Endodermal cell (in vitro differentiated cells): ENCODE measurements around the gene DMRTC2. TPM values are rescaled to one million over a fixed set of nuclear protein-coding genes. Genes with fewer than 3 reads are reported as not detected.

ENCODE experiments used
- DNase-seq: peaks from one replicate; pipeline ENCODE4 v3.0.0-alpha.2; 2017
- H3K27ac ChIP-seq: 2 replicates; pipeline ENCODE4 v1.5.1; 2013; ENCODE audit warnings: mild to moderate bottlenecking, low read depth, low read length, moderate library complexity
- H3K27me3 ChIP-seq: 2 replicates; pipeline ENCODE4 v1.6.1; 2013; ENCODE audit warnings: mild to moderate bottlenecking, low read length, moderate library complexity; ENCODE audit not compliant: insufficient read depth, control insufficient read depth, poor library complexity, severe bottlenecking
- H3K36me3 ChIP-seq: 2 replicates; pipeline ENCODE4 v1.7.0; 2013; ENCODE audit warnings: mild to moderate bottlenecking, low read length, moderate library complexity; ENCODE audit not compliant: control insufficient read depth, insufficient read depth
- H3K4me1 ChIP-seq: one replicate; pipeline ENCODE4 v1.7.0; 2013; ENCODE audit warnings: low read length; ENCODE audit not compliant: control insufficient read depth, insufficient read depth
- H3K4me3 ChIP-seq: 2 replicates; pipeline ENCODE4 v1.5.1; 2013; ENCODE audit warnings: mild to moderate bottlenecking, low read length, moderate library complexity
- H3K9ac ChIP-seq: 2 replicates; pipeline ENCODE4 v1.6.1; 2013; ENCODE audit warnings: mild to moderate bottlenecking, low read length, moderate library complexity; ENCODE audit not compliant: poor library complexity, severe bottlenecking; ENCODE audit errors: extremely low read depth
- H3K9me3 ChIP-seq: 2 replicates; pipeline ENCODE4 v1.6.1; 2013; ENCODE audit warnings: mild to moderate bottlenecking, low read length, moderate library complexity; ENCODE audit not compliant: control insufficient read depth
- H3K27ac Mint-ChIP-seq: 2 replicates; pipeline ENCODE4 v1.8.0; 2020; ENCODE audit warnings: mixed read lengths
- H3K27me3 Mint-ChIP-seq: 2 replicates; pipeline ENCODE4 v1.8.0; 2021; ENCODE audit warnings: mild to moderate bottlenecking, mixed read lengths; ENCODE audit not compliant: insufficient read depth
- H3K36me3 Mint-ChIP-seq: 2 replicates; pipeline ENCODE4 v1.8.0; 2020; ENCODE audit warnings: low read depth, mixed read lengths
- H3K4me1 Mint-ChIP-seq: 2 replicates; pipeline ENCODE4 v1.8.0; 2020; ENCODE audit warnings: mixed read lengths
- H3K4me3 Mint-ChIP-seq: 2 replicates; pipeline ENCODE4 v1.8.0; 2020; ENCODE audit warnings: mild to moderate bottlenecking, moderate library complexity, mixed read lengths
- H3K9me3 Mint-ChIP-seq: 2 replicates; pipeline ENCODE4 v1.8.0; 2020; ENCODE audit warnings: mild to moderate bottlenecking, mixed read lengths
- CTCF ChIP-seq: fragments of 200-600 bp; sonication (generic); conservative IDR thresholded peaks from 2 replicates; pipeline ENCODE4 v1.5.0; 2021; ENCODE audit warnings: antibody characterized with exemption, mild to moderate bottlenecking
- WGBS, 2 experiments: methylation state at CpG; one replicate each; pipeline versions ENCODE4 v1.1.5 to v1.1.7; 2013; ENCODE audit warnings: missing lambda C conversion rate in 2 of 2, mixed read lengths in 1 of 2; ENCODE audit not compliant: insufficient coverage in 1 of 2, insufficient read length in 1 of 2; 5-methylcytosine and 5-hydroxymethylcytosine counted together
- total RNA-seq, 2 donors: library from RNA; stranded (reverse); fragmentation: NEBNext Ultra II Directional in 1 of 2; extraction: Animal tissue kit (Norgen Biotek cat#: 25700) in 1 of 2; gene quantifications; 2 replicates in 1 of 2; 3 replicates in 1 of 2; pipeline ENCODE4 v1.2.1, GENCODE V29; 2021

Gene DMRTC2
- total RNA-seq, 2 donors from 2014 or later = not detected

- H3K27ac ChIP-seq = no peak within 1 kb of the TSS
- TF ChIP-seq CTCF = no peak
- H3K4me1 ChIP-seq = no peaks in the 10 kb centered on the region
- H3K4me3 ChIP-seq = no peak within 1 kb of the TSS
- H3K36me3 Mint-ChIP-seq = no peaks in the 10 kb centered on the region
- H3K27me3 Mint-ChIP-seq = peaks cover 51% of the 10 kb centered on the region
- H3K27me3 ChIP-seq = no peaks in the 10 kb centered on the region
- peaks cover under 1% of the 10 kb centered on the region for H3K4me1 Mint-ChIP-seq
- 82 to 86% methylated on average over 2 to 9 of the region's 9 CpGs for WGBS, 2 experiments
- no peaks in the 10 kb centered on the region for H3K9me3 ChIP-seq
- no peak within 1 kb of the TSS for H3K4me3 Mint-ChIP-seq
- no peak within 1 kb of the TSS for H3K9ac ChIP-seq
- no peaks in the 10 kb centered on the region for H3K36me3 ChIP-seq
- H3K27ac Mint-ChIP-seq = no peak within 1 kb of the TSS
- DNase-seq = no peak
- no peaks in the 10 kb centered on the region for H3K9me3 Mint-ChIP-seq
Measured at GRCh38 chr19:41876847-41877832, 32.3 kb downstream of the DMRTC2 start, which contains the start of gene CD79A. CD79A (plus strand) TSS chr19:41877279; CDS start chr19:41877305, 26 bp downstream.

- Histone ChIP-seq H3K9me3 (no peaks in the 10 kb centered on the region), H3K36me3 (no peaks in the 10 kb centered on the region), H3K4me3 (no peak overlapping the region), H3K9ac (no peak overlapping the region), H3K27me3 (no peaks in the 10 kb centered on the region), H3K4me1 (no peaks in the 10 kb centered on the region), H3K27ac (no peak overlapping the region)
- no peak for DNase-seq
- Mint-ChIP-seq H3K4me3 (no peak overlapping the region), H3K27ac (no peak overlapping the region), H3K36me3 (no peaks in the 10 kb centered on the region), H3K9me3 (no peaks in the 10 kb centered on the region), H3K4me1 (peaks cover 6% of the 10 kb centered on the region), H3K27me3 (peaks cover 56% of the 10 kb centered on the region)
- no peak for TF ChIP-seq CTCF
- WGBS, 2 experiments = 87 to 92% methylated on average over 7 to 17 of the region's 17 CpGs
Measured at GRCh38 chr19:41877916-41878905, 33.4 kb downstream of the DMRTC2 start.

- Histone ChIP-seq H3K27ac (no peak overlapping the region), H3K9ac (no peak overlapping the region), H3K27me3 (no peaks in the 10 kb centered on the region), H3K4me1 (no peaks in the 10 kb centered on the region), H3K36me3 (no peaks in the 10 kb centered on the region), H3K4me3 (no peak overlapping the region), H3K9me3 (no peaks in the 10 kb centered on the region)
- no peak overlapping the region for H3K4me3 Mint-ChIP-seq
- no peak overlapping the region for H3K27ac Mint-ChIP-seq
- DNase-seq = no peak
- H3K36me3 Mint-ChIP-seq = no peaks in the 10 kb centered on the region
- H3K9me3 Mint-ChIP-seq = no peaks in the 10 kb centered on the region
- TF ChIP-seq CTCF = no peak
- peaks cover 56% of the 10 kb centered on the region for H3K27me3 Mint-ChIP-seq
- 92 to 94% methylated on average over 17 to 21 of the region's 21 CpGs for WGBS, 2 experiments
- peaks cover 9% of the 10 kb centered on the region for H3K4me1 Mint-ChIP-seq
Measured at GRCh38 chr19:41879080-41879479, 34.2 kb downstream of the DMRTC2 start.
